ENCODE results near the gene MAGEB1. TPM values are rescaled to one million over a fixed set of nuclear protein-coding genes. Genes with fewer than 3 reads are reported as not detected.

The MAGEB1 gene, protein sequence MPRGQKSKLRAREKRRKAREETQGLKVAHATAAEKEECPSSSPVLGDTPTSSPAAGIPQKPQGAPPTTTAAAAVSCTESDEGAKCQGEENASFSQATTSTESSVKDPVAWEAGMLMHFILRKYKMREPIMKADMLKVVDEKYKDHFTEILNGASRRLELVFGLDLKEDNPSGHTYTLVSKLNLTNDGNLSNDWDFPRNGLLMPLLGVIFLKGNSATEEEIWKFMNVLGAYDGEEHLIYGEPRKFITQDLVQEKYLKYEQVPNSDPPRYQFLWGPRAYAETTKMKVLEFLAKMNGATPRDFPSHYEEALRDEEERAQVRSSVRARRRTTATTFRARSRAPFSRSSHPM
- total RNA-seq: not detected in 2 replicates

DNA sequence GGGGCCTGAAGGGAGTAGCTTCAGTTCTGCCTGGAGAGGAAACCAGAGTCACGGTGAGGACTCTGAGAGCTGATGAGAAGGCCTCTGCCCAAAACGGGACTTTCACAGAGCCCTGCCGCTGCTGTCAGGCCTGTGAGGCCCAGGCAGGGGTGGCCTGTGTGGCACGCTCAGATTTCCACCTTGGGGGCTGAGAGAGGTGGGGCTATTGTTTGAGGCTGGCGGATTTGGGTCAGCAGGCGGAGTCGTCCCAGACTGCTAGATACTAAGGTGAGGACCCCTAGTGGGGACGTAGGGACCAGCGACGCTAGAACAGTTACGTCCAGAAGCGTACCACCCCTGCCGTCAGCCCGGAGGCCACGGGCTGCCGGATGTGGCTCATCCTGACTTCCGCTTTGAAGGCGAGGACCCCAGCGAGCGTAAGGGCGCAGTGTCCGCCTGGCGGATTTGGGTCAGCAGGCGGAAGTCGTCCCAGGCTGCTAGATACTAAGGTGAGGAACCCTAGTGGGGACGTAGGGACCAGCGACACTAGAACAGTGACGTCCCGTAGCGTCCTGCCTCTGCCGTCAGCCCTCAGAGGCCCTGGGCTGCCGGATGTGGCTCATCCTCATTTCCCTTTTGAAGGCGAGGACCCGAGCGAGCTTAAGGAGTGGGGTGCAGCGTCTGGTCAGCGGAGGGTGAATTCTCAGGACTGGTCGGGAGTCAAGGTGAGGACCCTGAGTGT is at the start of gene MAGEB1:
MAGEB1 (plus strand) TSS at position 378 of the 721 bp plus-strand sequence. CDS start 3,348 bp downstream, outside the sequence.
- DNase-seq (ENCODE audit: low read depth): no peak

DNA sequence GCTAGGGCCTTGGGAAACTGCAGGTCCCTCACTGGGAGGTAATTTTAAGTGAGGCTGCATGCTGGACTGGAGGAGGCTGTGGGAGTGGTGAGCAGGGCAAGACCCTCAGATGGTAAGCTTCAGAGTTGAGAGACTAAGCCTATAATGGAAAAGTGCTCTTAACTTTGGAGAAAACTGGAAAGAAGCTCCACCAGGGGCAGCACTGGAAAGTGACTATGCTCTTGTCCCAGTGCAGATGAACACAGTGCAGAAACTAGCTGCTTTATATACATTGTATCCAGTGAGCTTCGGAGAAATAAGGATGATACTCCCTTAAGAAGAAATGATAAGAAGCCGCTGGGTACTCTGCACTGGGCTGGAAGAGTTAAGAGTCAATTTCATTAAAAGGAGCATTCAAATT is 34.8 kb upstream of the MAGEB1 start:
- DNase-seq (ENCODE audit: low read depth): no peak

GRCh38 chrX:30215357-30215843 is 31.5 kb upstream of the MAGEB1 start, which contains the start of gene MAGEB2:
Gene MAGEB2, plus strand, starts transcription at chrX:30215563. Its CDS starts 3,018 bp downstream, at chrX:30218581.
- no peak for DNase-seq (ENCODE audit: low read depth)

DNA sequence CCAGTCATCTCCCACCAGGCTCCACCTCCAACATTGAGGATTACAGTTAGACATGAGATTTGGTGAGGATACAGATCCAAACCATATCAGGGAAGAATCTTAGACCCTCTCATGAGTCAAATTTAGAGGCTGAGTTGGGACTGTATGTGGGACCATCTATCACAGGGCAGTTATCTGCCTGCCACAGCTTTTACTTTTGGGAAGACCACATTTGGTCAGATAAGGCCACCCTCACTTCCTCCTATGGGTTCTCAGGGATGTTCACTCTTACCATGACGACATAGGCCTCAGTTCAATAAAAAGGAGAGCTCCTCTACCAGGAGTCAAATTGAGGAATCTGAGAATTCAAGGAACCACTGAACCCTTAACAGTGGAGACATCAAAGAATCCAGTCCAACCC is 29.5 kb upstream of the MAGEB1 start:
- no peak for DNase-seq (ENCODE audit: low read depth)

- DNase-seq (ENCODE audit: low read depth): peak; percentile 6
Observed at GRCh38 chrX:30219372-30219771, 27.6 kb upstream of the MAGEB1 start.

DNA sequence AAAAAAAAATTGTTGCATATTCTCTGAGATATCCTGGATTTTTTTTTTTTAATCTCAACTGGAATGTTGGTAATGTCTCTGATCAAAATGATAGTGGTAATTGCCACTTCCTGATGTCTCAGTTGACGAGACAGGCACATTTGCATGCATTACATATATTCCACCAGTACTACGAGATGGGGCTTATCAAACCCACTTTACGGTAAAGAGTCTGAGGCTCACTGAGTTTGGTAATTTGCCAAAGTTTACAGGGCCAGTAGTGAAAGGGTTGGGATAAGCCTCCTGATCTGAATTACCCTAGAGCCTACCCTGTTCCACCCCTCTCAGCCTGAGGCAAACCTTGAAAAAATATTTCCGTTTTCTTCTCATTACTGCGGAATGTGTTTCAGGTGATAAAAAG is 26.3 kb upstream of the MAGEB1 start:
- DNase-seq (ENCODE audit: low read depth): no peak

DNA sequence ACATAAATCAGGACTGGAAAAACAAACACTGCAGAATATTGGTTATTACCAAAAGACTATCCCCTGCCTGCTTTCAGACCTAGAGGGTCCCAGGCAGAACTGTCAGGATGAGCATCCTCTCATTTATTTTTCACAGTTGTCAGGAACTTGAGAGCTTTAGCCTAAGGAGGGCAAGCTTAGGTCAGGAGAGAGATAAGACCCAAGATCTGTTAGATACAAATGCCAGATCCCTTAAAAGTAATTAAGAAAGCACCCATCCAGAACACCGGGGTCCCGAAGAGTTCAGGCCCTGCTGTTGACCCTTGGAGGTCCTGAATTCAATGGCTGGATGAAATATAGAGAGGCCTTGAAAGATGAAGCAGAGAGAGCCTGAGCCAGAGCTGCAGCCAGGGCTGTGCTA is 22.4 kb upstream of the MAGEB1 start:
- no peak for DNase-seq (ENCODE audit: low read depth)

GRCh38 chrX:30228526-30228925 is 18.4 kb upstream of the MAGEB1 start:
- DNase-seq (ENCODE audit: low read depth): peak; percentile 2

GRCh38 chrX:30230395-30230794 is 16.6 kb upstream of the MAGEB1 start, which contains the start of gene MAGEB3:
Gene MAGEB3, plus strand, starts transcription at chrX:30230657. Its CDS starts 5,268 bp downstream, at chrX:30235925.
- no peak for DNase-seq (ENCODE audit: low read depth)

GRCh38 chrX:30241724-30242415 is 5.1 kb upstream of the MAGEB1 start, which contains the start of gene MAGEB4:
Gene MAGEB4, plus strand, starts transcription at chrX:30242000. Its CDS starts 136 bp downstream, at chrX:30242136.
- no peak for DNase-seq (ENCODE audit: low read depth)

- no peak for DNase-seq (ENCODE audit: low read depth)
Observed at GRCh38 chrX:30248854-30249253, 1.9 kb downstream of the MAGEB1 start.

DNA sequence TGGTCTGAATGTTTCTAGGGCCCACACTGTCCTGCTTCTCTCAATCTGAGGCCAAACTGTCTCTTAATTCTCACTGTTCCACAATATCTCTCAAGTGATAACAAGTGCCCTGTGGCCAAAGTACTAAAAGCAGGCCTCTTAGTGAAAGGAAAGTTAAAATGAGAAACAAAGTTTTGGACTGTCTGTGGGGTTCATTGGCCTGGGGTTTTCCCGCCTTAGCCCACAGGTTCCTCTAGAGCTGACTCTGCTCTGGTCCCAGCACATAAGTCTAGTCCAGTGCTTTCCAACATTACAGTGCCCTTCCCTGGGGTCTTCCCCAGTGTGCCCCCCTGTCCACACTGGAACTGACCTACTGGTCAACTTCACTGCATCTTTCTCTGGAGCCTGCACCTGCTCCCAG is 6.3 kb downstream of the MAGEB1 start:
- no peak for DNase-seq (ENCODE audit: low read depth)

- no peak for DNase-seq (ENCODE audit: low read depth)
Observed at GRCh38 chrX:30259927-30260326, 13.0 kb downstream of the MAGEB1 start.

- no peak for DNase-seq (ENCODE audit: low read depth)
Observed at GRCh38 chrX:30261012-30261411, 14.1 kb downstream of the MAGEB1 start.

GRCh38 chrX:30262763-30263162 is 15.8 kb downstream of the MAGEB1 start:
- DNase-seq (ENCODE audit: low read depth): no peak

DNA sequence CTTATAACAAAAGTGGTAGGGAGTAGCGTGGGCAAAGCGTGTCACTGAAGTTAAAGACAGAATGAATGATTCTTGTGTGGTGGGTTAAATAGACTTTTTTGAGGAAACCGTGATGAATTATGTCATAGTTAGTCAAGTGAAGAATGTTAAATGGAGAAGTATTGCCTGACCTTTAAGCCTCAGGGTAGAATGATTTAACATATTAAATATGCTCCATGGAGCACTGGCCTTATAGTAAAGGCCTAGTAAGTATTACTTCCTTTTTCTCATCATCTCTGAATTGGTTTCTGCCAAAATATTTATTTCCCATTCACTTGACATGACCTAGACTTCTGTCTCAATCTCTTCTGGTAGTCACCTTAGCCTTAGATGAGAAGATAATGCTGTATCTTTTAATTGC is 23.7 kb downstream of the MAGEB1 start:
- DNase-seq (ENCODE audit: low read depth): no peak

- peak; percentile 23 for DNase-seq (ENCODE audit: low read depth)
Observed at GRCh38 chrX:30275498-30275897, 28.6 kb downstream of the MAGEB1 start.

DNA sequence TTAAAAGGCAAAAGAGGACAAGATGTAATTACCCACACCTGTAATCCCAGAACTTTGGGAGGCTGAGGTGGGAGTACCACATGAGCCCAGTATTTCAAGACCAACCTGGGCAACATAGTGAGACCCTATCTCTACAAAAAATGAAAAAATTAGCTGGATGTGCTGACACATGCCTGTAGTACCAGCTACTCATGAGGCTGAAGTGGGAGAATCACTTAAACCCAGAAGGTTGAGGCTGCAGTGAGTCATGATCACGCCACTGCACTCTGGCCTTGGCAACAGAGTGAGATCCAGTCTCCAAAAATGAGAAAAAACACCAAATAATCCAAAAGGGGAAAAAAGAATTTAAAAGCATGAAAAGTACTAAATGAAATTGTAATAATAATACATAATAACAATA is 31.4 kb downstream of the MAGEB1 start:
- peak; percentile 53 for DNase-seq (ENCODE audit: low read depth)

DNA sequence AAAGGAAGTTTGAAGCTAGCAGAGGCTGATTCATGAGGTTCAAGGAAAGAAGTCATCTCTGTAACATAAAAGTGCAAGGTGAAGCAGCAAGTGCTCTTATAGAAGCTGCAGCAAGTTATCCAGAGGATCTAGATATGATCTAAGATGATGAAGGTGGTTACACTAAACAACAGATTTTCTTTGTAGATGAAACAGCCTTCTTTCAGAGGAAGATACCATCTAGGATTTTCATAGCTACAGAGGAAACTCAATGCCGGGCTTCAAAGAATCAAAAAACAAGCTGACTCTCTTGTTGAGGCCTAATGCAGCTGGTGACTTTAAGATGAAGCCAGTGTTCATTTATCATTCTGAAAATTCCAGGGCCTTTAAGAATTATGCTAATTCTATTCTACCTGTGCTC is 33.5 kb downstream of the MAGEB1 start:
- no peak for DNase-seq (ENCODE audit: low read depth)

DNA sequence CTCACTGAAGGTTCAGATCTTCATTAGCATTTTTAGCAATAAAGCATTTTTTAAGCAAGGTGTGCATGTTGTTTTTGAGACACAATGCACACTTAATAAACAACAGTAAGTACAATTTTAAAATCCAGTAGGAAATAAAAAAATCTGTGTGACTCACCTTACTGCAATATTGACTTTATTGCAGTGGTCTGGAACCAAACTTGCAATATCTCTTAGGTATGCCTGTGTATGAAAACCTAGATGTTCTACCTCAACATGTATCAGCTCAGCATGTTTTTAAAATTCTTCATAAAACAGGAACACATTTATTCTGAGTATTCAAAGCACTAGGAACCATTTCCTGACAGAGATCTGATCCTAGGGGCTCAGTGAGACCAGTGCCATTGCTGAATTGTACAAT is 35.6 kb downstream of the MAGEB1 start:
- DNase-seq (ENCODE audit: low read depth): peak; percentile 43

DNA sequence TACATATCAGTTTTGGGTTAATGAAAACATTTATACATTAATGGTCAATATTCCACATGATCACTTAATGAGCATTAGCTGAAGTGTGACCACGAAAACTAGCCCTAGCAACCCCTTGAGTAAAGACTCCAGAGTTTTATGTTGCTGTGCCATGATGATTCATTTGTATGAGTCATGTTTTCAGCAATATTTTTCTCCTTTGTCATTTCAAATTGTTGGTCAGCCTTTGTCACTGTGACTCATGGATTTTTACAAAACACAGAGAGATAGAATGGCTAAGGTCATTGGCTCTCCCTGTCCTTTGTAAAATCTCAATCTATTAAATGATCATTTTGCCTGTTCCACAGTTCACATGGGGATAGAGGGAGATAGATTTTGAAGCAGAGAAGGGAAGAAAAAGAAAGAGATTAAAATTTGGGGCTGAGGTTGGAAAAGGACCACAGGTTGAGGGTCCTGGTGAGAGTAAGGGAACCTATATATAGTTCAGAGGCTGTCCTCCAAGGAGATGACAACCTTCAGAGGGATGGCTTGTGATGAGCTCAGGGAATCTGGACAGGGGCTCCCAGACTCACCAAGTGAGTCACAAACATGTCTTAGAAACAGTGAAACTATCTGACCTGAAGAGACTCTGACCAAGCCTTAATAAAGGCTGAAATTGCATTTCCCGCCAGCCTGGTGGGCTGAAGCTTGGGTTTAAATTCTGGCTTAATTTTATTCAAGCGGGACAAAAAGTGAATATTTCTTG is 36.7 kb downstream of the MAGEB1 start:
- DNase-seq (ENCODE audit: low read depth): peak; percentile 97
